Ovary (tissue), 3 donors: Measurements from ENCODE around the gene MTUS2.

Source experiments
- EP300 ChIP-seq: sonication (generic); formaldehyde crosslinking; IDR thresholded peaks from one replicate; pipeline ENCODE4 v1.6.1; 2017; ENCODE audit warnings: antibody characterized with exemption
- TF ChIP-seq, protein P1 (sequence below), 3 donors: fragments of 450-650 bp in 2 of 3; fragments of 200-600 bp in 1 of 3; IDR thresholded peaks; one replicate each; pipeline versions ENCODE4 v1.5.1 to v1.8.0; 2016 to 2022; ENCODE audit warnings: antibody characterized with exemption in 3 of 3, mild to moderate bottlenecking in 1 of 3
- donor health status: DM: no; HTN: no; CAD: no.

DNA sequence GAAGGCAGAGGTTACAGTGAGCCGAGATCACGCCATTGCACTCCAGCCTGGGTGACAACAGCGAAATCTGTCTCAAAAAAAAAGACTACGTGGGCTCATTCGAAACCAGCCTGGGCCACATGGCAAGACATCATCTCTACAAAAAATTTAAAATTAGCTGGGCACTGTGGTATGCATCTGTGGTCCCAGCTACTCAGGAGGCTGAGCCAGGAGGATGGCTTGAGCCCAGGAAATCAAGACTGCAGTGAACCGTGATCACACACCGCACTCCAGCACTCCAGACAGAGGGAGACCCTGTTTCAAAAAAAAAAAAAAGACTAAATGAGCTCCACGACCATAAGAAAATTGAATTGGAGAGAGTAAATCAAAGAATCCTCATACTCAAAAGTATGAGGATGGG, 722.2 kb downstream of the MTUS2 start:
- TF ChIP-seq, protein P1, sequence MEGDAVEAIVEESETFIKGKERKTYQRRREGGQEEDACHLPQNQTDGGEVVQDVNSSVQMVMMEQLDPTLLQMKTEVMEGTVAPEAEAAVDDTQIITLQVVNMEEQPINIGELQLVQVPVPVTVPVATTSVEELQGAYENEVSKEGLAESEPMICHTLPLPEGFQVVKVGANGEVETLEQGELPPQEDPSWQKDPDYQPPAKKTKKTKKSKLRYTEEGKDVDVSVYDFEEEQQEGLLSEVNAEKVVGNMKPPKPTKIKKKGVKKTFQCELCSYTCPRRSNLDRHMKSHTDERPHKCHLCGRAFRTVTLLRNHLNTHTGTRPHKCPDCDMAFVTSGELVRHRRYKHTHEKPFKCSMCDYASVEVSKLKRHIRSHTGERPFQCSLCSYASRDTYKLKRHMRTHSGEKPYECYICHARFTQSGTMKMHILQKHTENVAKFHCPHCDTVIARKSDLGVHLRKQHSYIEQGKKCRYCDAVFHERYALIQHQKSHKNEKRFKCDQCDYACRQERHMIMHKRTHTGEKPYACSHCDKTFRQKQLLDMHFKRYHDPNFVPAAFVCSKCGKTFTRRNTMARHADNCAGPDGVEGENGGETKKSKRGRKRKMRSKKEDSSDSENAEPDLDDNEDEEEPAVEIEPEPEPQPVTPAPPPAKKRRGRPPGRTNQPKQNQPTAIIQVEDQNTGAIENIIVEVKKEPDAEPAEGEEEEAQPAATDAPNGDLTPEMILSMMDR (IDR thresholded peaks at IDR 0.05), result no peak
- no peak for TF ChIP-seq EP300
